ENCODE results near the gene BST1. TPM values are rescaled to one million over a fixed set of nuclear protein-coding genes. Genes with fewer than 3 reads are reported as not detected.

BST1 gene
- total and polyA plus RNA-seq, 10 of the 15 experiments (the other 5 are each of a cell fraction or from before 2014, with no cell fraction given): 0.04 to 0.42 (median 0.11) TPM; not detected in 1

DNA sequence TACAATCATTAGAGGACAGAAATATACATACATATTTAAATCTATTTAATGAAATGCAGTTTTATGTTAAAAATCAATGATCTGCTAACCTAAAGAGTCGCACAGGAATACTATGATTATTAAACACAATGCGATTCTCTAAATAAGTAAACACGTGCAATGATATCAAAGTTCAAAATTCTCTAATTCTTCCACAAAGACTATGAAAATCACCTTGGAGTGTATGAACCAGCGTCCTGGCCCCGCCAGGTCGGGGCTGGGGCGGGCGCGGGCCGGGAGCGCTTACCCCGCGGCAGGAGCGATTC is 21.8 kb upstream of the BST1 start (continued):
- TF ChIP-seq BRCA1 (IDR thresholded peaks at IDR 0.05; ENCODE audit: low read depth, low read length) (no peak), BACH1 (IDR thresholded peaks at IDR 0.05; ENCODE audit: borderline replicate concordance) (no peak), SMAD5 (IDR thresholded peaks at IDR 0.05; ENCODE audit: low read depth) (no peak), GABPA (IDR thresholded peaks at IDR 0.05; ENCODE audit: low read depth) (no peak)

- FAIRE-seq (peak; percentile 83), DNase-seq (ENCODE audit: low read depth, low spot score) (peak; percentile 93), ATAC-seq (peak; percentile 89)
- intact Hi-C loops (cut with micrococcal nuclease; ENCODE audit: unreplicated experiment): loop anchor here (1.0 to 2.0 kb wide), 2 partner anchors 26 to 97 kb away; partner anchors contain the start of genes CD38 and FBXL5
- ChIA-PET SMC1A (ENCODE audit: uncharacterized antibody, unreplicated experiment) (interaction anchor here (1.0 to 3.6 kb wide), 9 partner anchors 18 to 275 kb away, joined by 3 to 34 read pairs (median 5); no protein-coding TSS in a partner anchor), RAD21 (ENCODE audit: unreplicated experiment) (interaction anchor here (0.6 to 2.0 kb wide), 9 partner anchors 28 to 275 kb away, joined by 3 to 9 read pairs (median 3); no protein-coding TSS in a partner anchor), CTCF (interaction anchor here (0.5 to 3.6 kb wide), 9 partner anchors 18 to 257 kb away, joined by 3 to 23 read pairs (median 3); no protein-coding TSS in a partner anchor), POLR2A (interaction anchor here (0.9 to 2.5 kb wide), 8 partner anchors 16 to 96 kb away, joined by 3 to 11 read pairs (median 3); partner anchors contain the start of gene FBXL5)
- peaks cover 73% of the 10 kb centered on the region for H3K79me2 ChIP-seq (ENCODE audit: control insufficient read depth, insufficient read depth, low read length)
- H3K27ac ChIP-seq (ENCODE audit: control insufficient read depth, insufficient read depth): peak within 1 kb of the TSS; percentile 94
- H3K9me3 ChIP-seq (replicated peaks; ENCODE audit: control insufficient read depth, insufficient read depth, low read length): no peaks in the 10 kb centered on the region
- H2AFZ ChIP-seq (ENCODE audit: control insufficient read depth, low read depth, low read length): peak within 1 kb of the TSS; percentile 96
- H4K20me1 ChIP-seq (ENCODE audit: control insufficient read depth, insufficient read depth): no peaks in the 10 kb centered on the region
- H3K9ac ChIP-seq (ENCODE audit: control insufficient read depth, insufficient read depth, low read length): peak within 1 kb of the TSS; percentile 99
- H3K4me3 ChIP-seq: peak within 1 kb of the TSS; percentile 75
- TSS peak; percentile 79 for BruUV-seq (replicated peaks)
- H3K4me1 ChIP-seq (ENCODE audit: control insufficient read depth, insufficient read depth, low read length): peaks cover 9% of the 10 kb centered on the region; the same call in 1 of the 2 replicates
- H3K4me2 ChIP-seq (ENCODE audit: control insufficient read depth, insufficient read depth): peak within 1 kb of the TSS; percentile 81
- no peaks in the 10 kb centered on the region for H3K36me3 ChIP-seq (ENCODE audit: control insufficient read depth in 2 of 2, insufficient read depth in 2 of 2, low read length in 1 of 2)
- in situ Hi-C loops (cut with MboI): no loop called here
- no peaks in the 10 kb centered on the region for H3K27me3 ChIP-seq (replicated peaks in 1 of 2; ENCODE audit: control insufficient read depth in 2 of 2, insufficient read depth in 2 of 2, low read length in 1 of 2)
- WGBS (ENCODE audit: insufficient coverage, insufficient replicate concordance, low lambda C conversion rate, missing lambda C conversion rate): 1% methylated on average over 54 of the region's 56 CpGs
- 0 out of 4 replicates have a peak, but pooled peaks of 1 of the 2 experiments have one; percentile 9 for TF ChIP-seq SRF (IDR thresholded peaks at IDR 0.05; ENCODE audit: low read depth in 2 of 2, low read length in 2 of 2)
- TF ChIP-seq PML (IDR thresholded peaks at IDR 0.05; ENCODE audit: low read length): peak; percentile 71; the same call in 1 of the 2 replicates
- TF ChIP-seq SREBF1 (IDR thresholded peaks at IDR 0.05; ENCODE audit: low read length): no peak
- no peak for TF ChIP-seq KAT2A (conservative IDR thresholded peaks at IDR 0.05; ENCODE audit: control insufficient read depth, low read depth, low read length)
- TF ChIP-seq EZH2 (IDR thresholded peaks at IDR 0.05; ENCODE audit: borderline replicate concordance, control insufficient read depth, low read depth, low read length): no peak
- TF ChIP-seq IKZF1 (conservative IDR thresholded peaks at IDR 0.05): peak; percentile 98
- TF ChIP-seq RUNX3 (IDR thresholded peaks at IDR 0.05; ENCODE audit: low read length): peak; percentile 61; the same call in 1 of the 2 replicates
- TF ChIP-seq POLR2A (IDR thresholded peaks at IDR 0.05; ENCODE audit: low read depth, low read length): peak; percentile 89
- TF ChIP-seq, protein P1, sequence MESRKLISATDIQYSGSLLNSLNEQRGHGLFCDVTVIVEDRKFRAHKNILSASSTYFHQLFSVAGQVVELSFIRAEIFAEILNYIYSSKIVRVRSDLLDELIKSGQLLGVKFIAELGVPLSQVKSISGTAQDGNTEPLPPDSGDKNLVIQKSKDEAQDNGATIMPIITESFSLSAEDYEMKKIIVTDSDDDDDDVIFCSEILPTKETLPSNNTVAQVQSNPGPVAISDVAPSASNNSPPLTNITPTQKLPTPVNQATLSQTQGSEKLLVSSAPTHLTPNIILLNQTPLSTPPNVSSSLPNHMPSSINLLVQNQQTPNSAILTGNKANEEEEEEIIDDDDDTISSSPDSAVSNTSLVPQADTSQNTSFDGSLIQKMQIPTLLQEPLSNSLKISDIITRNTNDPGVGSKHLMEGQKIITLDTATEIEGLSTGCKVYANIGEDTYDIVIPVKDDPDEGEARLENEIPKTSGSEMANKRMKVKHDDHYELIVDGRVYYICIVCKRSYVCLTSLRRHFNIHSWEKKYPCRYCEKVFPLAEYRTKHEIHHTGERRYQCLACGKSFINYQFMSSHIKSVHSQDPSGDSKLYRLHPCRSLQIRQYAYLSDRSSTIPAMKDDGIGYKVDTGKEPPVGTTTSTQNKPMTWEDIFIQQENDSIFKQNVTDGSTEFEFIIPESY (IDR thresholded peaks at IDR 0.05): no peak
- TF ChIP-seq, protein P2, sequence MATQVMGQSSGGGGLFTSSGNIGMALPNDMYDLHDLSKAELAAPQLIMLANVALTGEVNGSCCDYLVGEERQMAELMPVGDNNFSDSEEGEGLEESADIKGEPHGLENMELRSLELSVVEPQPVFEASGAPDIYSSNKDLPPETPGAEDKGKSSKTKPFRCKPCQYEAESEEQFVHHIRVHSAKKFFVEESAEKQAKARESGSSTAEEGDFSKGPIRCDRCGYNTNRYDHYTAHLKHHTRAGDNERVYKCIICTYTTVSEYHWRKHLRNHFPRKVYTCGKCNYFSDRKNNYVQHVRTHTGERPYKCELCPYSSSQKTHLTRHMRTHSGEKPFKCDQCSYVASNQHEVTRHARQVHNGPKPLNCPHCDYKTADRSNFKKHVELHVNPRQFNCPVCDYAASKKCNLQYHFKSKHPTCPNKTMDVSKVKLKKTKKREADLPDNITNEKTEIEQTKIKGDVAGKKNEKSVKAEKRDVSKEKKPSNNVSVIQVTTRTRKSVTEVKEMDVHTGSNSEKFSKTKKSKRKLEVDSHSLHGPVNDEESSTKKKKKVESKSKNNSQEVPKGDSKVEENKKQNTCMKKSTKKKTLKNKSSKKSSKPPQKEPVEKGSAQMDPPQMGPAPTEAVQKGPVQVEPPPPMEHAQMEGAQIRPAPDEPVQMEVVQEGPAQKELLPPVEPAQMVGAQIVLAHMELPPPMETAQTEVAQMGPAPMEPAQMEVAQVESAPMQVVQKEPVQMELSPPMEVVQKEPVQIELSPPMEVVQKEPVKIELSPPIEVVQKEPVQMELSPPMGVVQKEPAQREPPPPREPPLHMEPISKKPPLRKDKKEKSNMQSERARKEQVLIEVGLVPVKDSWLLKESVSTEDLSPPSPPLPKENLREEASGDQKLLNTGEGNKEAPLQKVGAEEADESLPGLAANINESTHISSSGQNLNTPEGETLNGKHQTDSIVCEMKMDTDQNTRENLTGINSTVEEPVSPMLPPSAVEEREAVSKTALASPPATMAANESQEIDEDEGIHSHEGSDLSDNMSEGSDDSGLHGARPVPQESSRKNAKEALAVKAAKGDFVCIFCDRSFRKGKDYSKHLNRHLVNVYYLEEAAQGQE (IDR thresholded peaks at IDR 0.05; ENCODE audit: low read depth, low read length): no peak
- no peak for TF ChIP-seq MEF2B (IDR thresholded peaks at IDR 0.05; ENCODE audit: partially characterized antibody, poor library complexity, severe bottlenecking)
- no peak for TF ChIP-seq HDAC6 (IDR thresholded peaks at IDR 0.05; ENCODE audit: unreplicated experiment)
Observed at GRCh38 chr4:15681372-15682241, 21.3 kb upstream of the BST1 start, which contains the start of gene FAM200B. Gene FAM200B, plus strand, starts transcription at chr4:15681827. Its CDS starts 5,151 bp downstream, at chr4:15686978.
